Spleen (tissue), 7 donors: ENCODE results near the gene RGS5.

ENCODE experiments used
- POLR2A ChIP-seq, 3 donors: fragments of 450-650 bp; IDR thresholded peaks; one replicate each; pipeline ENCODE4 v1.5.1; 2017; ENCODE audit warnings: antibody characterized with exemption in 3 of 3, mild to moderate bottlenecking in 1 of 3
- TF ChIP-seq, protein P1 (sequence below), 11 experiments: fragments of 200-600 bp in 7 of 11; fragments of 450-650 bp in 4 of 11; sonication (generic) in 4 of 11; IDR thresholded peaks in 8 of 11; conservative IDR thresholded peaks in 3 of 11; 1 replicate in 7 of 11; 2 replicates in 4 of 11; pipeline versions ENCODE4 v1.4.0 to v1.8.0; 2016 to 2021; ENCODE audit warnings: antibody characterized with exemption in 11 of 11, inconsistent platforms in 4 of 11, mild to moderate bottlenecking in 1 of 11
- donor health status: DM: no; HTN: no; CAD: no; lungs with moderate emphysema.
- donor health status: DM: no; HTN: no; CAD: no.
- donor health status: DM: no; HTN: no; CAD: no.

GRCh38 chr1:163166886-163167555 lies 35.7 kb downstream of the RGS5 start:
- TF ChIP-seq, protein P1, sequence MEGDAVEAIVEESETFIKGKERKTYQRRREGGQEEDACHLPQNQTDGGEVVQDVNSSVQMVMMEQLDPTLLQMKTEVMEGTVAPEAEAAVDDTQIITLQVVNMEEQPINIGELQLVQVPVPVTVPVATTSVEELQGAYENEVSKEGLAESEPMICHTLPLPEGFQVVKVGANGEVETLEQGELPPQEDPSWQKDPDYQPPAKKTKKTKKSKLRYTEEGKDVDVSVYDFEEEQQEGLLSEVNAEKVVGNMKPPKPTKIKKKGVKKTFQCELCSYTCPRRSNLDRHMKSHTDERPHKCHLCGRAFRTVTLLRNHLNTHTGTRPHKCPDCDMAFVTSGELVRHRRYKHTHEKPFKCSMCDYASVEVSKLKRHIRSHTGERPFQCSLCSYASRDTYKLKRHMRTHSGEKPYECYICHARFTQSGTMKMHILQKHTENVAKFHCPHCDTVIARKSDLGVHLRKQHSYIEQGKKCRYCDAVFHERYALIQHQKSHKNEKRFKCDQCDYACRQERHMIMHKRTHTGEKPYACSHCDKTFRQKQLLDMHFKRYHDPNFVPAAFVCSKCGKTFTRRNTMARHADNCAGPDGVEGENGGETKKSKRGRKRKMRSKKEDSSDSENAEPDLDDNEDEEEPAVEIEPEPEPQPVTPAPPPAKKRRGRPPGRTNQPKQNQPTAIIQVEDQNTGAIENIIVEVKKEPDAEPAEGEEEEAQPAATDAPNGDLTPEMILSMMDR (IDR thresholded peaks at IDR 0.05 in 8 of 11, conservative IDR thresholded peaks at IDR 0.05 in 3 of 11), result no peak
- no peak for TF ChIP-seq POLR2A (IDR thresholded peaks at IDR 0.05)
